HG03558 (cell line): ENCODE results near the gene GFM2.
"Not testable (repeated sequence)": the region's sequence is repeated elsewhere in the genome, so short reads cannot be mapped to it uniquely, and the experiment has no call there.

Source experiments
- ATAC-seq: cut with Tn5 transposase; IDR thresholded peaks from one replicate; pipeline ENCODE4 v1.9.1; 2021; ENCODE audit warnings: moderate number of reproducible peaks; ENCODE audit not compliant: unreplicated experiment; ENCODE audit errors: extremely low read depth

The GFM2 gene, protein sequence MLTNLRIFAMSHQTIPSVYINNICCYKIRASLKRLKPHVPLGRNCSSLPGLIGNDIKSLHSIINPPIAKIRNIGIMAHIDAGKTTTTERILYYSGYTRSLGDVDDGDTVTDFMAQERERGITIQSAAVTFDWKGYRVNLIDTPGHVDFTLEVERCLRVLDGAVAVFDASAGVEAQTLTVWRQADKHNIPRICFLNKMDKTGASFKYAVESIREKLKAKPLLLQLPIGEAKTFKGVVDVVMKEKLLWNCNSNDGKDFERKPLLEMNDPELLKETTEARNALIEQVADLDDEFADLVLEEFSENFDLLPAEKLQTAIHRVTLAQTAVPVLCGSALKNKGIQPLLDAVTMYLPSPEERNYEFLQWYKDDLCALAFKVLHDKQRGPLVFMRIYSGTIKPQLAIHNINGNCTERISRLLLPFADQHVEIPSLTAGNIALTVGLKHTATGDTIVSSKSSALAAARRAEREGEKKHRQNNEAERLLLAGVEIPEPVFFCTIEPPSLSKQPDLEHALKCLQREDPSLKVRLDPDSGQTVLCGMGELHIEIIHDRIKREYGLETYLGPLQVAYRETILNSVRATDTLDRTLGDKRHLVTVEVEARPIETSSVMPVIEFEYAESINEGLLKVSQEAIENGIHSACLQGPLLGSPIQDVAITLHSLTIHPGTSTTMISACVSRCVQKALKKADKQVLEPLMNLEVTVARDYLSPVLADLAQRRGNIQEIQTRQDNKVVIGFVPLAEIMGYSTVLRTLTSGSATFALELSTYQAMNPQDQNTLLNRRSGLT

GRCh38 chr5:74766849-74767578 is at the start of gene GFM2, which contains the start of gene NSA2:
Gene GFM2, minus strand, starts transcription at chr5:74767117. Its CDS starts 3,375 bp downstream, at chr5:74763742.
Gene NSA2, plus strand, starts transcription at chr5:74767249. Its CDS starts 112 bp downstream, at chr5:74767361.
- ATAC-seq = peak; percentile 72

DNA sequence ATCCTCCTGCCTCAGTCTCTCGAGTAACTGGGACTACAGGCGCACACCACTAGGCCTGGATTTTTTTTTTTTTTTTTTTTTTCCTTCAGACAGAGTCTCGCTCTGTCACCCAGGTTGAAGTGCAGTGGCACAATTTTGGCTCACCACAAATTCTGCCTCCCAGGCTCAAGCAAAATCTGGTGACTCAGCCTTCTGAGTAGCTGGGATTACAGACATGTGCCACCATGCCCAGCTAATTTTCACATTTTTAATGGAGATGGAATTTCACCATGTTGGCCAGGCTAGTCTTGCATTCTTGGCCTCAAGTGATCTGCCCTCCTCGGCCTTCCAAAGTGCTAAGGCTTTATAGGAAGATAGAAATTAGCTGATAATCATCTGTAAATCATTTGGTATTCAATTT is 44.0 kb upstream of the GFM2 start:
- no peak for ATAC-seq

GRCh38 chr5:74801941-74802340 is 35.0 kb upstream of the GFM2 start:
- no peak for ATAC-seq

DNA sequence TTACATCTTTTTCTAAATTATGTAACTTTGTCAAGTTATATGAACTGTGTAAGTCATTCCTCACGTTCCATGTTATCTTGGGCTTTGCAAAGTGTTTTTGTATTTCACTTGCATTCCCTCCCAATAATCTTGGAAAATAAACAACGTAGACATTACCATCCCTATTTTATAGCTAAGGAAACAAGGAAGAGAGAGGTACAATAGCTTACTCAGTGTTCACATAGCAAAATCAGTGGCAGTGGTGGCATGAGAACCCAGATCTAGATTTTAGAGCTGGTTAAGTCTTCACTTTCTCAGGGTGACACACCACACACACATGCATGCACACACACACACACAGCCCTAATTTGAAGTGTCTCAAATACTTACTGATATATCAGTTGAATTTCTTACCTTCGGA is 34.3 kb upstream of the GFM2 start:
- no peak for ATAC-seq

- no peak for ATAC-seq
These were observed 32.3 kb upstream of the GFM2 start for GRCh38 chr5:74798977-74799911.

DNA sequence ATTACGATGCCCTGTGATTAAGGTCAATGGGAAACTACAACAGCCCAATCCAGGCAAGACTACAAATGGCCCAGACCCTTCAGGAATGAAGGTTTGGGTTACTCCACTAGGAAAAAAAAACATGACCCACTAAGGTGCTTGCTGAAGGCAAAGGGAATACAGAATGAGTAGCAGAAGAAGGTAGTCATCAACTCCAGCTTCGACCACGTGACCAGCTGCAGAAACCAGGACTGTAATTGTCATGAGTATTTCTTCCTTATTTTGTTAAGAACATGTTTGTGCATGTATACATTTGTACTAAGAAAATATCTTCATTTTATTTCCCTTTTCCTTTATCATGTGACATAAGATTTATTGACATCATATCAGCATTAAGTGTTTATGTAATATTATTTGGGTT is 24.8 kb upstream of the GFM2 start:
- not testable (repeated sequence) for ATAC-seq

DNA sequence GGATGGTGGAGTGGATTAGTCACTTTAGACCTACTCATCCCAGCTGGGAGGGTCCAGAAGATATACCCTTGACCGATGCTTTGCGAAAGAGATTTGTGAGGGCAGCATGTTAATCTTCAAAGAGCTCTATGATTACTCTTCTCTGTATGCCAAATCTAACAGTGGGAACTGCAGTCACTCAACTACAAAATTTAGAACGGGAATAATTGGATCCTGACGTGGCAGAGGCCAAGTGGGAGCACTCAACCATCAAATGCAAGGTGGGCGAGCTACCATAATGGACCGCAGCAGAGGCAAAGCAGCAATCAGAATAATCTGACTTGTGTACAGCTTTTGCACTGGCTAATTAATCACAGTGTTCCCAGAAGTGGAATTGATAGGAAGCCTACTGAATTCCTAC is 20.5 kb upstream of the GFM2 start:
- no peak for ATAC-seq

DNA sequence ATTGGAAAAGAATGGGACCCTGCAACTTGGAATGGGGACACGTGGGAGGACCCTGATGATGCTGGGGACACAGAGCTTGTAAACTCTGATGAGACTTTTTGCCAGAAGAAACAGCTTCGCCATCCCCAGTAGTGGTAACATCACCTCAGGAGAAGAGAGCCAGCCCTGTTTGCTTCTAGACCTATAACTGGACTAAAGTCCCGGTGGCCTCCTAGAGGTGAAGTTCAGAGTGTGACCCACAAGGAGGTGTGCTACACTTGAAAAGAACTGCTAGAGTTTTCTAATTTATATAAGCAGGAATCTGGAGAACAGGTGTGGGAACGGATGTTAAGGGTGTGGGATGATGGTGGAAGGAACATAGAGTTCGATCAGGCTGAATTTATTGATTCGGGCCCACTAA is 19.9 kb upstream of the GFM2 start:
- no peak for ATAC-seq

GRCh38 chr5:74778609-74779008 is 11.7 kb upstream of the GFM2 start:
- no peak for ATAC-seq

GRCh38 chr5:74772359-74772758 is 5.4 kb upstream of the GFM2 start:
- ATAC-seq = no peak

DNA sequence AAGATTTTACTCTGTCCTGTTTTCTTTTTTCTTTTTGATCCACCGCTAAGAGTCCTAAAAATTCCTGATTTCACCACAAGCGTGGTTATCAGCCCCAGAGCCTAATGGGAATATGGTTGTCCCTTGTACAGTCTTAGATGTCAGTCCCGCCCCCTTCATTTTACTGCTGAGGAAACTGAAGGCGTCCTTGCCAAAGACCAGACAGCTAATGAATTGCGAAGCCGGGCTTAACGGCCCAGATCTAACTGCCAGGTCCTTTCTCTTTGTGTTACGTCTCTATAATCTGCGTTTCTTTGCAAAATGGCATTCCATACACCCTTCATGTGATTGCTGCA is 629 bp upstream of the GFM2 start:
- no peak for ATAC-seq

- ATAC-seq = peak; percentile 22
These were observed 484 bp downstream of the GFM2 start for GRCh38 chr5:74766418-74766848.

GRCh38 chr5:74765929-74766328 is 988 bp downstream of the GFM2 start:
- ATAC-seq = no peak

DNA sequence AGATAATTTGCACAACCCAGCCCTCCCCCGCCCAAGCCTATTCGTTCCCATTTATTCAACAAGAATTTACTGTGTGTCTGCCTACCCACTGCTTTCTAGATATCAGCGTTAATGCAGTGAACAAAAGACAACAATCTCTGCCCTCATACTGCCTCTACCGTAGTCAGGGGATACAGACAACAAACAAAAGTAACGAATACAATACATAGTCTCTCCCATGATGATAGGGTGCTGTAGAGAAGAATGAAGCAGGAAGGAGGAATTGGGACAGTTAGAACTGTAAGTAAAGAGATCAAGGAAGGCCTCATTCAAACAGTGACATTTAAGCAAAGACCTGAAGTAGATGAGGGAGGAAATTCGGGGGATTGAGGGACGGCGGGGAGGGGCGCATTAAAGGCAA is 1.7 kb downstream of the GFM2 start:
- ATAC-seq = no peak

DNA sequence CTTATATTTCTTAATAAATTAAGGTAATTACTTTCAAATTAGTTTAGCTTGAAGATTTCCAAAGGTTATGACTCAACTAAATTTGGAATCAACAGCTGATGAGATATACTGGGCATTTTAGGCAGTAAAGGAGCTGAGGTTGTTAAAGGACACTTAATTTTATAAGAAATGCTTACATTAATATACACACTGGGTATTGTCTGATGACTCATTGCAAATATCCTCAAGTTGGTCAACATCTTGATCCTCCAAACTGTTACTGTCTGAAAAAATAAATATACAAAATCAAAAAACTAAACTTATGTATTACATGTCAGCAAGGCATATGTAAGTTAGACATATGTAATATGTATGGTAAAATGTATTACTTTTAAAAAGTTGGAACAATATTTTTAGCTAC is 3.4 kb downstream of the GFM2 start:
- ATAC-seq = no peak

GRCh38 chr5:74762599-74762998 is 4.3 kb downstream of the GFM2 start:
- ATAC-seq = no peak

- no peak for ATAC-seq
These were observed 5.7 kb downstream of the GFM2 start for GRCh38 chr5:74761241-74761640.

DNA sequence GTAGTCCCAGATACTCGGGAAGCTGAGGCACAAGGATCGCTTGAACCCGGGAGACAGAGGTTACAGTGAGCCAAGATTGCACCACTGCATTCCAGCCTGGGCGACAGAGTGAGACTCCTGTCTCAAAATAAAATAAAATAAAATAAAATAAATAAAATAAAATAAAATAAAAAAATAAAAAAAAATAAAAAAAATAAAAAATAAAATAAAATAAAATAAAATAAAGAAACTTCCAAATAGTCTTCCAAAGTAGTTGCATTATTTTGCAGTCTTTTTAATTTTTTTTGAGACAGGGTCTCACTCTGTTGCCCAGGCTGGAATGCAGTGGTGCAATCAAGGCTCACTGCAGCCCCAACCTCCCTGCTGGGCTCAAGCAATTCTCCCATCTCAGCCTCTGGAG is 18.2 kb downstream of the GFM2 start:
- ATAC-seq = not testable (repeated sequence)

DNA sequence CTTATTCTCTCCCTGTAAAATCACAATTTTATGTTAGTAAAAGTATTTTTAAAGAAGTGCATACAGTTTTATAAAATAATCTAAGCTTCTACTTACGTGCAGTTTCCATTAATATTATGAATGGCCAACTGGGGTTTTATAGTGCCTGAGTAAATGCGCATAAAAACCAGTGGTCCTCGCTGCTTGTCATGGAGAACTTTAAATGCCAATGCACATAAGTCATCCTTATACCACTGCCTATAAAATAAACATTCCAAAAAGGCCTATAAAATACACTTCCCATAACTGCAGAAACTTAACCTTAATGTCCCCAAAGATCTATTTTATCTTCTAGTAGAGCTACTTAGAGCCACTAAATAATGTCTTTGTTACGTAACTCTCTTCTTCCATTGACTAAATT is 28.5 kb downstream of the GFM2 start:
- no peak for ATAC-seq

GRCh38 chr5:74736759-74737158 is 30.2 kb downstream of the GFM2 start:
- ATAC-seq = no peak
